ENCODE data around the gene DHX30. TPM values are rescaled to one million over a fixed set of nuclear protein-coding genes. Genes with fewer than 3 reads are reported as not detected.
A peak's percentile ranks its signal among the peaks of the same experiment; 100 is the strongest.

Gene DHX30
- total RNA-seq, 1 donor, result 59.4 TPM

DNA sequence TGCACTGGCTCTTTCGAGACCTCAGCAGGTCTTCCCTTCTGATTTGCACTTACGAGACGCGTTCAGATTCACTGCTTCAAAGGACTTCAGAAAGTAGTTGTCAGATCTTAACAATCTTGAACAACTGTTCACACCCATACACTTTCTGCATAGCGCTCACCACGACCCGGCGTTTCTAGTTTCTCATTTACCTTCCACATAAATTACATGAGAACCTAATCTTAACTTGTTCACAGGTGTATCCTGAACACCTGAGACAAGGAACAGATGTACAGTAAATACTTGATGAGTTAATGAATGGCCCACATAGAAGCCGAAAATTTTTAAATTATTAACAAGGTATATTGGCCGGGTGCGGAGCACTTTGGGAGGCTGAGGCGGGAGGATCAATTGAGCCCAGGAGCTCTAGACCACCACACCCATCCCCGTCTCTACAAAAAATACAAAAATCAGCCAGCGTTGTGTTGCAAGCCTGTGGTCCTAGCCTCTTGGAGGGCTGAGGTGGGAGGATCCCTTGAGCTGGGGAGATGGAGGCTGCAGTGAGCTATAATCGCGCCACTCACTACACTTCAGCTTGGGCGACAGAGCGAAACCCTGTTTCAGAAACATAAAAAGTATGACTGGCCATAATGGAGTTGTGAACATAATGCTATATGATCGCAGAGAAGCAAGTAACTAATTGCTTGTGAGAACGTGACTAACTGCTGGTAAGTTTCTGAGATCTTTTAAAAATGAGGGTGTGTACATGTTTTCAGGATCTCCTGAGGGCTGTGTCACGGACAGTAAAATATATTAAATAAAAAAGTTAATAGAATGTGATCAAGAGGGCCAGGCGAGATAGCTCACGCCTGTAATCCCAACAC lies 20.3 kb upstream of the DHX30 start:
- no peaks in the 10 kb centered on the region for H3K36me3 ChIP-seq (ENCODE audit: insufficient read depth, low read length)
- H3K4me1 ChIP-seq (ENCODE audit: insufficient read depth, low read length), result peaks cover 14% of the 10 kb centered on the region
- peak overlapping the region; percentile 79 for H3K4me2 ChIP-seq (ENCODE audit: insufficient read depth, low read length)
- DNase-seq (ENCODE audit: insufficient read length, low spot score, missing footprints), result peak; percentile 76
- H3K79me2 ChIP-seq (ENCODE audit: insufficient read depth, low read length), result peaks cover 38% of the 10 kb centered on the region
- peak overlapping the region; percentile 97 for H3K4me3 ChIP-seq (ENCODE audit: insufficient read depth, low read length)
- peak overlapping the region; percentile 76 for H3K27ac ChIP-seq (ENCODE audit: low read depth, low read length)
- H3K27me3 ChIP-seq (ENCODE audit: insufficient read depth, low read length), result no peaks in the 10 kb centered on the region
- H4K20me1 ChIP-seq (ENCODE audit: insufficient read depth, low read length), result peaks cover 7% of the 10 kb centered on the region
- H3K9me3 ChIP-seq (ENCODE audit: low read depth, low read length), result no peaks in the 10 kb centered on the region
- peak overlapping the region; percentile 82 for H2AFZ ChIP-seq (ENCODE audit: low read length)
- TF ChIP-seq CTCF (IDR thresholded peaks at IDR 0.05; ENCODE audit: extremely low read depth, low read depth, low read length), result no peak

DNA sequence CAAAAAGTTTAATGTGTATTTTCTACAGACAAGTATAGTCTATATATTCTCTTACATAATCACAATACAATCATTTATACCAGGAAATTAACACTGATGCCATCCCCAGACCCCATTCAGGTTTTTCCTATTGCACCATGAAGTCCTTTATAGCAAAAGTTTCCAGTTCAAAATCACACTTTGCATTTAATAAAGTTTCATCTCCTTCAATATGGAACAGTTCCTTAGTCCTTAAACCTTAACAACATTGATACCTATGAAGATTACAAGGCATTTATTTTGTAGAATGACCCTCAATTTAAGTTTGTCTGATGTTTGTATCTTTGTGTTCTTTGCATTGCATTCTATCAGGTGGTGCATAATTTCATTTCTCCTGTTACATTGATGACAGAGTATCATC lies 19.3 kb upstream of the DHX30 start:
- Histone ChIP-seq H3K27ac (ENCODE audit: low read depth, low read length) (no peak overlapping the region), H4K20me1 (ENCODE audit: insufficient read depth, low read length) (peaks cover 5% of the 10 kb centered on the region), H3K4me2 (ENCODE audit: insufficient read depth, low read length) (no peak overlapping the region), H3K27me3 (ENCODE audit: insufficient read depth, low read length) (no peaks in the 10 kb centered on the region), H3K4me3 (ENCODE audit: insufficient read depth, low read length) (no peak overlapping the region), H3K79me2 (ENCODE audit: insufficient read depth, low read length) (peaks cover 28% of the 10 kb centered on the region), H3K36me3 (ENCODE audit: insufficient read depth, low read length) (no peaks in the 10 kb centered on the region), H2AFZ (ENCODE audit: low read length) (no peak overlapping the region), H3K4me1 (ENCODE audit: insufficient read depth, low read length) (peaks cover 14% of the 10 kb centered on the region), H3K9me3 (ENCODE audit: low read depth, low read length) (no peaks in the 10 kb centered on the region)
- no peak for TF ChIP-seq CTCF (IDR thresholded peaks at IDR 0.05; ENCODE audit: extremely low read depth, low read depth, low read length)
- DNase-seq (ENCODE audit: insufficient read length, low spot score, missing footprints), result peak; percentile 17

DNA sequence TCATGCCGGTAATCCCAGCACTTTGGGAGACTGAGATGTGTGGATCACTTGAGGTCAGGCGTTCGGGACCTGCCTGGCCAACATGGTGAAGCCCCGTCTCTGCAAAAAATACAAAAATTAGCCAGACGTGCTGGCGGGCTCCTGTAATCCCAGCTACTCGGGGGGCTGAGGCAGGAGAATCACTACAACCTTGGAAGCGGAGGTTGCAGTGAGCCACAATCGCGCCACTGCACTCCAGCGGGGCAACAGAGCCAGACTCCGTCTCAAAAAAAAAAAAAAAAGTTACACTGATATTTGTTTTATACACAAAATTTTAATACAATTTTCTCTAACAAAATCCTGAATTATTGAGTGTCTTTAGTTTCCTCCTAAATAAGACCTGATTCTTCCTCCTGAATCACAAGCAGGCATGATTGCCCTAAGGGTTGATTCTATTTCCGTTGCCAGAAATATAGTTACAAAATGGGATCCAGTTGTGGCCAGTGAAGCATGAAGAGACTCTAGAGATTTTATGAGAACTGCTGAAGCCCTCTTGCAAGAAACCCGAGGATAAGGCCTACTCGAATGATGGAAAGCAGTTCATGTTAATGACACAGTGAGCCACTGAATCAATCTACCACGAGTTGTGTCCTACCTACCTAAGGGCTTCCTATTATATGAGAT lies 11.6 kb upstream of the DHX30 start:
- Histone ChIP-seq H3K79me2 (ENCODE audit: insufficient read depth, low read length) (no peaks in the 10 kb centered on the region), H3K27ac (ENCODE audit: low read depth, low read length) (no peak overlapping the region), H2AFZ (ENCODE audit: low read length) (no peak overlapping the region), H3K9me3 (ENCODE audit: low read depth, low read length) (no peaks in the 10 kb centered on the region), H3K27me3 (ENCODE audit: insufficient read depth, low read length) (no peaks in the 10 kb centered on the region), H3K36me3 (ENCODE audit: insufficient read depth, low read length) (no peaks in the 10 kb centered on the region), H4K20me1 (ENCODE audit: insufficient read depth, low read length) (no peaks in the 10 kb centered on the region), H3K4me2 (ENCODE audit: insufficient read depth, low read length) (no peak overlapping the region), H3K4me1 (ENCODE audit: insufficient read depth, low read length) (no peaks in the 10 kb centered on the region), H3K4me3 (ENCODE audit: insufficient read depth, low read length) (no peak overlapping the region)
- DNase-seq (ENCODE audit: insufficient read length, low spot score, missing footprints), result no peak
- no peak for TF ChIP-seq CTCF (IDR thresholded peaks at IDR 0.05; ENCODE audit: extremely low read depth, low read depth, low read length)

GRCh38 chr3:47792699-47793098 lies 10.2 kb upstream of the DHX30 start:
- no peaks in the 10 kb centered on the region for H4K20me1 ChIP-seq (ENCODE audit: insufficient read depth, low read length)
- no peak overlapping the region for H3K27ac ChIP-seq (ENCODE audit: low read depth, low read length)
- H3K36me3 ChIP-seq (ENCODE audit: insufficient read depth, low read length), result no peaks in the 10 kb centered on the region
- H3K4me2 ChIP-seq (ENCODE audit: insufficient read depth, low read length), result no peak overlapping the region
- no peak for DNase-seq (ENCODE audit: insufficient read length, low spot score, missing footprints)
- H3K9me3 ChIP-seq (ENCODE audit: low read depth, low read length), result no peaks in the 10 kb centered on the region
- no peaks in the 10 kb centered on the region for H3K27me3 ChIP-seq (ENCODE audit: insufficient read depth, low read length)
- no peak overlapping the region for H2AFZ ChIP-seq (ENCODE audit: low read length)
- H3K79me2 ChIP-seq (ENCODE audit: insufficient read depth, low read length), result no peaks in the 10 kb centered on the region
- no peak overlapping the region for H3K4me3 ChIP-seq (ENCODE audit: insufficient read depth, low read length)
- TF ChIP-seq CTCF (IDR thresholded peaks at IDR 0.05; ENCODE audit: extremely low read depth, low read depth, low read length), result no peak
- no peaks in the 10 kb centered on the region for H3K4me1 ChIP-seq (ENCODE audit: insufficient read depth, low read length)

Measured in osteoblast (primary cell).